Measurements from ENCODE around the gene GIMAP1.

DNA sequence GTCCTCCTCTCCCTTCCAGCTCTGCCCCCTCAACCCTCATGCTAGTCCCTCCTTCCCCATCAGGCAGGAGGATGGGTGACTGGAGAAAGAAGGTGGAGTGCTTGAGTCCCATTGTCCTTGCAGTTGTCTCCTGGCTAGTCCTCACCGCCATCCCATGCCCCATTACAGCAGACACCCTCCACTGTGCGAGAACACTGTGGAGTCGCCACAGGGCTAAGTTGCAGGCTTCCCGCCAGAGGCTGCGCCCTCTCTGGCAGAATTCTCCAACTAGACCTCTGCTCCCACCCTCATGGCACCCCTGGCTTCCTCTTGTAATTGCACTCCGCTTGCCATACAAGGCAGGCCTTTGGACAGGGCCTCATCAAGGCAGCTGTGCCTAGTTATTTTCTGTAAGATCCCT, 27.8 kb upstream of the GIMAP1 start:
- TF ChIP-seq, protein P1, sequence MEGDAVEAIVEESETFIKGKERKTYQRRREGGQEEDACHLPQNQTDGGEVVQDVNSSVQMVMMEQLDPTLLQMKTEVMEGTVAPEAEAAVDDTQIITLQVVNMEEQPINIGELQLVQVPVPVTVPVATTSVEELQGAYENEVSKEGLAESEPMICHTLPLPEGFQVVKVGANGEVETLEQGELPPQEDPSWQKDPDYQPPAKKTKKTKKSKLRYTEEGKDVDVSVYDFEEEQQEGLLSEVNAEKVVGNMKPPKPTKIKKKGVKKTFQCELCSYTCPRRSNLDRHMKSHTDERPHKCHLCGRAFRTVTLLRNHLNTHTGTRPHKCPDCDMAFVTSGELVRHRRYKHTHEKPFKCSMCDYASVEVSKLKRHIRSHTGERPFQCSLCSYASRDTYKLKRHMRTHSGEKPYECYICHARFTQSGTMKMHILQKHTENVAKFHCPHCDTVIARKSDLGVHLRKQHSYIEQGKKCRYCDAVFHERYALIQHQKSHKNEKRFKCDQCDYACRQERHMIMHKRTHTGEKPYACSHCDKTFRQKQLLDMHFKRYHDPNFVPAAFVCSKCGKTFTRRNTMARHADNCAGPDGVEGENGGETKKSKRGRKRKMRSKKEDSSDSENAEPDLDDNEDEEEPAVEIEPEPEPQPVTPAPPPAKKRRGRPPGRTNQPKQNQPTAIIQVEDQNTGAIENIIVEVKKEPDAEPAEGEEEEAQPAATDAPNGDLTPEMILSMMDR (IDR thresholded peaks at IDR 0.05), result no peak
- TF ChIP-seq POLR2A (IDR thresholded peaks at IDR 0.05; ENCODE audit: low read depth) (no peak), POLR2AphosphoS5 (IDR thresholded peaks at IDR 0.05) (no peak), EP300 (IDR thresholded peaks at IDR 0.05) (no peak)
